HepG2 (cell line): ENCODE results near the gene LYZL2. TPM values are rescaled to one million over a fixed set of nuclear protein-coding genes. Genes with fewer than 3 reads are reported as not detected.
"Not testable (repeated sequence)": the region's sequence is repeated elsewhere in the genome, so short reads cannot be mapped to it uniquely, and the experiment has no call there.

ENCODE experiments used
- ATAC-seq: fragments of 200-7000 bp; cut with Tn5 transposase; 3 replicates; pipeline ENCODE4 v1.9.1; 2020; ENCODE audit warnings: mild to moderate bottlenecking, moderate library complexity
- BruUV-seq: library from RNA; stranded (reverse); fragments of 400-500 nt; replicated peaks from 2 replicates; lab custom pipeline; 2021; lab: Mats Ljungman, UMichigan
- CTCF ChIA-PET: fragments of 300-600 bp; formaldehyde crosslinking; extraction: SDS; loops from one replicate; lab custom pipeline; 2021; ENCODE audit warnings: low total read pairs, inconsistent platforms, low intra/inter-chr PET ratio; lab: Yijun Ruan, JAX
- POLR2A ChIA-PET: fragments of 350-600 bp; sonication (Branson Sonifier 250); formaldehyde crosslinking; loops from one replicate; lab custom pipeline; 2020; ENCODE audit warnings: antibody characterized with exemption, inconsistent platforms; lab: Yijun Ruan, JAX
- DNase-seq: peaks from one replicate; pipeline ENCODE4 v3.0.0-alpha.2; 2015; ENCODE audit warnings: low spot score
- FAIRE-seq: peaks from 3 replicates; lab custom pipeline; 2011; peaks lifted over from hg19 to GRCh38; lab: Jason Lieb, UNC
- H2AFZ ChIP-seq: one replicate; pipeline ENCODE4 v1.6.1; 2011; ENCODE audit warnings: low read length, inconsistent platforms
- H3K27ac ChIP-seq: fragments of 300-600 bp; 3 replicates; pipeline ENCODE4 v1.8.0; 2011; ENCODE audit warnings: mixed run types, mild to moderate bottlenecking, mixed read lengths, low read length, inconsistent platforms; ENCODE audit not compliant: insufficient read depth; ENCODE audit errors: extremely low read length
- H3K27me3 ChIP-seq, 2 experiments: fragments of 200-600 bp in 1 of 2; 2 replicates in 1 of 2; 3 replicates in 1 of 2; pipeline versions ENCODE4 v1.6.0 to v1.8.0; 2011; ENCODE audit warnings: low read length in 2 of 2, mild to moderate bottlenecking in 2 of 2, moderate library complexity in 2 of 2, inconsistent platforms in 1 of 2; ENCODE audit not compliant: insufficient read depth in 2 of 2, control insufficient read depth in 1 of 2
- H3K36me3 ChIP-seq, 2 experiments: fragments of 200-600 bp in 1 of 2; replicated peaks in 1 of 2; 2 replicates in 1 of 2; 3 replicates in 1 of 2; pipeline versions ENCODE4 v1.5.1 to v1.8.0; 2011; ENCODE audit warnings: low read length in 2 of 2, inconsistent platforms in 1 of 2; ENCODE audit not compliant: insufficient read depth in 2 of 2, control insufficient read depth in 1 of 2
- H3K4me1 ChIP-seq: 2 replicates; pipeline ENCODE4 v1.5.1; 2012; ENCODE audit warnings: low read length, inconsistent platforms; ENCODE audit not compliant: insufficient read depth
- H3K4me2 ChIP-seq: 2 replicates; pipeline ENCODE4 v1.6.0; 2011; ENCODE audit warnings: low read depth, low read length, inconsistent platforms
- H3K4me3 ChIP-seq, 3 experiments: fragments of 200-600 bp in 1 of 3; sonication (generic), shearing (Covaris generic) in 1 of 3; replicated peaks in 1 of 3; 2 replicates each; pipeline ENCODE4 v1.5.1; 2011 to 2016; ENCODE audit warnings: low read length in 3 of 3, inconsistent platforms in 2 of 3, low read depth in 2 of 3, mild to moderate bottlenecking in 2 of 3, control low read depth in 1 of 3, mixed read lengths in 1 of 3; ENCODE audit not compliant: insufficient read depth in 1 of 3
- H3K79me2 ChIP-seq: one replicate; pipeline ENCODE4 v1.6.1; 2011; ENCODE audit warnings: low read length, inconsistent platforms; ENCODE audit not compliant: insufficient read depth
- H3K9ac ChIP-seq: 2 replicates; pipeline ENCODE4 v1.6.0; 2011; ENCODE audit warnings: mild to moderate bottlenecking, low read depth, low read length, inconsistent platforms; ENCODE audit not compliant: insufficient read depth
- H3K9me3 ChIP-seq: 2 replicates; pipeline ENCODE4 v1.5.1; 2012; ENCODE audit warnings: mild to moderate bottlenecking, low read length
- H4K20me1 ChIP-seq: 2 replicates; pipeline ENCODE4 v1.6.0; 2011; ENCODE audit warnings: inconsistent platforms, mild to moderate bottlenecking, low read length, moderate library complexity; ENCODE audit not compliant: insufficient read depth
- CREM ChIP-seq, 2 experiments: sonication (generic) in 1 of 2; formaldehyde crosslinking in 1 of 2; IDR thresholded peaks; 2 replicates each; pipeline versions ENCODE4 v1.4.0 to v1.6.1; 2016 to 2020; ENCODE audit warnings: antibody characterized with exemption in 1 of 2, mild to moderate bottlenecking in 1 of 2, missing genetic modification reagents in 1 of 2
- FOXJ3 ChIP-seq: sonication (generic); formaldehyde crosslinking; IDR thresholded peaks from 2 replicates; pipeline ENCODE4 v1.4.0; 2020; ENCODE audit warnings: missing genetic modification reagents, mild to moderate bottlenecking, borderline replicate concordance
- HMG20A ChIP-seq: IDR thresholded peaks from 2 replicates; pipeline ENCODE4 v1.6.1; 2016; ENCODE audit warnings: borderline replicate concordance
- HNF1A ChIP-seq, 2 experiments: sonication (generic) in 1 of 2; formaldehyde crosslinking in 1 of 2; IDR thresholded peaks; 2 replicates each; pipeline versions ENCODE4 v1.4.0 to v1.6.1; 2016 to 2020; ENCODE audit warnings: borderline replicate concordance in 1 of 2, low read depth in 1 of 2, mild to moderate bottlenecking in 1 of 2, missing genetic modification reagents in 1 of 2
- RARA ChIP-seq: IDR thresholded peaks from 2 replicates; pipeline ENCODE4 v1.6.1; 2016; ENCODE audit warnings: missing genetic modification reagents, missing compliant biosample characterization
- THRA ChIP-seq: sonication (generic); formaldehyde crosslinking; IDR thresholded peaks from 2 replicates; pipeline ENCODE4 v1.4.0; 2020; ENCODE audit warnings: missing genetic modification reagents, borderline replicate concordance
- ZBTB34 ChIP-seq: sonication (generic); formaldehyde crosslinking; IDR thresholded peaks from 2 replicates; pipeline ENCODE4 v1.8.0; 2022; ENCODE audit warnings: mild to moderate bottlenecking, missing genetic modification reagents
- ZNF710 ChIP-seq: sonication (generic); formaldehyde crosslinking; IDR thresholded peaks from 2 replicates; pipeline ENCODE4 v1.5.0; 2020; ENCODE audit warnings: mild to moderate bottlenecking, missing genetic modification reagents, borderline replicate concordance
- WGBS: methylation state at CpG from one replicate; pipeline ENCODE4 v1.1.6; 2017; ENCODE audit warnings: low lambda C conversion rate; 5-methylcytosine and 5-hydroxymethylcytosine counted together
- in situ Hi-C: cut with HindIII; loops from 2 replicates; pipeline ENCODE4 v1.10.0; 2017; ENCODE audit warnings: low pct_unique_long_range_greater_than_20kb; ENCODE audit not compliant: extremely low pct_ligation_motif_present
- intact Hi-C: fragments of 100-400 bp; cut with micrococcal nuclease; formaldehyde crosslinking; loops from one replicate; pipeline ENCODE4 v1.10.0; 2022; ENCODE audit not compliant: unreplicated experiment
- polyA plus RNA-seq, 8 experiments: library from polyadenylated mRNA; depleted of rRNA in 3 of 8; stranded (reverse) in 7 of 8; unstranded in 1 of 8; fragments of >200 nt; fragmentation: Illumina TruSeq in 4 of 8; extraction: Trizol in 4 of 8; gene quantifications; 2 replicates each; pipeline versions ENCODE4 v1.2.1 to v1.2.3, GENCODE V29; 2011 to 2016; ENCODE audit warnings: low read depth in 4 of 8, missing spikeins in 1 of 8, mixed read lengths in 1 of 8; ENCODE audit not compliant: insufficient read depth in 1 of 8
- total RNA-seq, 5 experiments: library from RNA; depleted of rRNA; stranded (reverse); fragments of >200 nt; fragmentation: Illumina TruSeq; extraction: Trizol; gene quantifications; 2 replicates each; pipeline ENCODE4 v1.2.3, GENCODE V29; 2016; ENCODE audit warnings: low read depth in 1 of 5

The LYZL2 gene
- total and polyA plus RNA-seq, 2 of the 13 experiments (the other 11 are each of a cell fraction or from before 2014, with no cell fraction given) = 0.20 to 0.63 TPM

GRCh38 chr10:30605341-30606121 lies 24.0 kb downstream of the LYZL2 start:
- H3K36me3 ChIP-seq; H2AFZ ChIP-seq; H3K9me3 ChIP-seq; CTCF ChIA-PET; BruUV-seq; H4K20me1 ChIP-seq; H3K27me3 ChIP-seq; H3K79me2 ChIP-seq; TF ChIP-seq HNF1A (CRISPR knock-in tag; IDR thresholded peaks at IDR 0.05; ENCODE audit: borderline replicate concordance); CREM (CRISPR knock-in tag; IDR thresholded peaks at IDR 0.05): not testable (repeated sequence)
- Histone ChIP-seq H3K4me1 (peaks cover 96% of the 10 kb centered on the region), H3K9ac (peak overlapping the region; percentile 75), H3K4me2 (peak overlapping the region; percentile 88), H3K27ac (peak overlapping the region; percentile 97), H3K4me3 (peak overlapping the region in 1 of 3 experiments; percentile 63; a peak in 2 of 6 replicates)
- intact Hi-C loops = loop anchor here (1.0 kb wide), 1 partner anchor 35 kb away; no protein-coding TSS in a partner anchor
- POLR2A ChIA-PET = interaction anchor here (0.6 to 5.2 kb wide), 13 partner anchors 9 to 426 kb away, joined by 3 to 30 read pairs (median 3); partner anchors contain the start of genes MAP3K8, MTPAP and ZNF438
- FAIRE-seq (peak; percentile 97), ATAC-seq (peak; percentile 88), DNase-seq (peak; percentile 97)
- WGBS = 0% methylated on average over 13 of the region's 16 CpGs
- in situ Hi-C loops = loop anchor here (10.0 kb wide), 1 partner anchor 1291 kb away; no protein-coding TSS in a partner anchor
- TF ChIP-seq THRA (CRISPR knock-in tag) (peak; percentile 10; the same call in 1 of the 2 replicates), RARA (peak; percentile 95), FOXJ3 (CRISPR knock-in tag) (peak; percentile 33; the same call in 1 of the 2 replicates), HNF1A (IDR thresholded peaks at IDR 0.05; ENCODE audit: low read depth) (peak; percentile 44; the same call in 1 of the 2 replicates), ZNF710 (CRISPR knock-in tag) (peak; percentile 47; the same call in 1 of the 2 replicates), ZBTB34 (CRISPR knock-in tag) (peak; percentile 67; the same call in 1 of the 2 replicates), HMG20A (peak; percentile 79), CREM (IDR thresholded peaks at IDR 0.05) (peak; percentile 85)
